Retinal pigment epithelial cell (primary cell): Measurements from ENCODE around the gene CSMD2.
"Not testable (repeated sequence)": the region's sequence is repeated elsewhere in the genome, so short reads cannot be mapped to it uniquely, and the experiment has no call there.

ENCODE experiments used
- DNase-seq: peaks from one replicate; pipeline ENCODE4 v3.0.0-alpha.2; 2010; ENCODE audit warnings: low read depth
- H3K4me3 ChIP-seq: 2 replicates; pipeline ENCODE4 v1.5.1; 2011; ENCODE audit warnings: mild to moderate bottlenecking, low read length, control low read depth, moderate library complexity
- TF ChIP-seq, protein P1 (sequence below): conservative IDR thresholded peaks from 2 replicates; pipeline ENCODE4 v1.5.1; 2011; ENCODE audit warnings: low read depth, low read length, control low read depth, inconsistent platforms

CSMD2 gene

DNA sequence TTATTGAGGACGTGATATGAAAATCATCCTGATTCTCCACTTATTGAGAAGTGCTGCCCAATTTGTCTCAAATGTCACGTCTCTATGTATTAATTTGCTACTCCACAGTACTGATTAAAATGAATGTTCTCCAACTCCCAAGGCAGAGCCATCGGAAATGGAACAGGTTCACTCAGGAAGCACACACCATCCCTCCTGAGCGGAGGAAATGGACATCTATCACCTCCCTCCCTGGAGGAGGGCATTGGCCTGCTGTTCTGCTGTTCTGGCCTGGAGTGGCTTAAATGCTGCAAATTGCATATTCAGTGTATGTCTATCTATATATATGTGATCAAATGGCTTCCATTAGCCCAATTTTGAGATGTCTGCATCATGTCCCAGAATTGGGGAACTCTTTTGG, 140.5 kb downstream of the CSMD2 start:
- no peak for DNase-seq
- no peak overlapping the region for H3K4me3 ChIP-seq
- TF ChIP-seq, protein P1, sequence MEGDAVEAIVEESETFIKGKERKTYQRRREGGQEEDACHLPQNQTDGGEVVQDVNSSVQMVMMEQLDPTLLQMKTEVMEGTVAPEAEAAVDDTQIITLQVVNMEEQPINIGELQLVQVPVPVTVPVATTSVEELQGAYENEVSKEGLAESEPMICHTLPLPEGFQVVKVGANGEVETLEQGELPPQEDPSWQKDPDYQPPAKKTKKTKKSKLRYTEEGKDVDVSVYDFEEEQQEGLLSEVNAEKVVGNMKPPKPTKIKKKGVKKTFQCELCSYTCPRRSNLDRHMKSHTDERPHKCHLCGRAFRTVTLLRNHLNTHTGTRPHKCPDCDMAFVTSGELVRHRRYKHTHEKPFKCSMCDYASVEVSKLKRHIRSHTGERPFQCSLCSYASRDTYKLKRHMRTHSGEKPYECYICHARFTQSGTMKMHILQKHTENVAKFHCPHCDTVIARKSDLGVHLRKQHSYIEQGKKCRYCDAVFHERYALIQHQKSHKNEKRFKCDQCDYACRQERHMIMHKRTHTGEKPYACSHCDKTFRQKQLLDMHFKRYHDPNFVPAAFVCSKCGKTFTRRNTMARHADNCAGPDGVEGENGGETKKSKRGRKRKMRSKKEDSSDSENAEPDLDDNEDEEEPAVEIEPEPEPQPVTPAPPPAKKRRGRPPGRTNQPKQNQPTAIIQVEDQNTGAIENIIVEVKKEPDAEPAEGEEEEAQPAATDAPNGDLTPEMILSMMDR = no peak

DNA sequence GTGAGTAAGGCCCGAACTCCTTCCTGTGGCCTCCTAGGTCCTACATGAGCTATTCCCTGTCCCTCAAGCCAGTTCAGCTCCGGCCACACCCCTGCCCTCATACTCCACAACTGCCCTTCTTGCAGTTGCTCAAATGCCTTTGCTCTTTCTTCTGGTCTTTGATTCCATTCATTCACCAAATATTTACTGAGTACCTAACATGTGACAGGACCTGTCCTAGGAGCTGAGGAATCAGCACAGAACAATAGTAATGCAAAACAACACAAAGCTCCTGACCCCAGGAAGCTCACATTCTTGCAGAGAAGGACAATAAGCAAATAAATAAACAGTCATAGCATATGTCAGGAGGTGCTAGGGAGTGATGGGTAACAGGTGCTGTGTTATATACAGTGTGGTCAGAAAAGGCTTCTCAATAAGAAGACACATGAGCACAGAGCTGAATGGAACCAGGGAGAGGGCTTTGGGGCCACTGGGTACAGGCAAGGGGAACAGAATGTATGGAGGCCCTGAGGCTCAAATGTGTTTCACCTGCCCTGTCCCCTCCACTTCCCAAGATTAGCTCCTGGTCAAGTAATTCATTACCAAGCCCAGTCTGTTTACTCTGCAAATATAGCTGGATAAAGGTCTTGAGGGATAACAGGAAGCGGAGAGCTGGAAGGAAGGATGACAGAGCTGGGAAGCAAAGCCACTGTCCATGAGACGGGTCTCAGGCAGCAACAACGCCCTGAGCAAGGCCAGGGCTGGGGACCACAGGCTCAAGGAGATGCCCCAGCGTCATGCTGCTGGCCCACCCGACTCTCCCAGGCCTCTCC, 145.1 kb downstream of the CSMD2 start:
- H3K4me3 ChIP-seq = no peak overlapping the region
- TF ChIP-seq, protein P1 = no peak
- DNase-seq = no peak

DNA sequence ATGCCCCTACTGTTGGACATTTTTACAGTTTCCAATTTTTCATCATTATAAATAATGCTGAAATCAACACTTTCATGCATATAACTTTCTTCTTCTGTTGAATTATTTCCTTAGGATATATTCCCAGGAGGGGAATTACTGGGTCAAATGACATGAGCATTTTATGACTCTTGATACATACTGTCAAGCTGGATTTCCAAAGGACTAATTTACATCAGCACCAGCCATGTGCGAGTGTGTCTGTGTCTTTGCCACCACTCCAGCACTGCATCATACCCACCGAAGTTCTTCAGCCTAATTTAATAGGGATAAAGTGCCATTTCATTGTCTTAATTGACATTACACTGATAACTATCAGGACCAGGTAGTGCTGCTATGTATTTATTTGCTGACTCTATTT, 146.7 kb downstream of the CSMD2 start:
- TF ChIP-seq, protein P1 = no peak
- no peak overlapping the region for H3K4me3 ChIP-seq
- DNase-seq = no peak

DNA sequence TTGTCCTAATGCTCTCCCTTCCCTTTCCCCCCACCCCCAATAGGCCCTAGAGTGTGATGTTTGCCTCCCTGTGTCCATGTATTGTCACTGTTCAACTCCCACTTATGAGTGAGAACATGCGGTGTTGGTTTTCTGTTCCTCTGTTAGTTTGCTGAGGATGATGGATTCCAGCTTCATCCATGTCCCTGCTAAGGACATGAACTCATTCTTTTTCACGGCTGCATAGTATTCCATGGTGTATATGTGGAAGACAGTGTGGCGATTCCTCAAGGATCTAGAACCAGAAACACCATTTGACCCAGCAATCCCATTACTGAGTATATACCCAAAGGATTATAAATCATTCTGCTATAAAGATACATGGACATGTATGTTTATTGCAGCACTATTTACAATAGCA, 148.7 kb downstream of the CSMD2 start:
- DNase-seq, H3K4me3 ChIP-seq: not testable (repeated sequence)

DNA sequence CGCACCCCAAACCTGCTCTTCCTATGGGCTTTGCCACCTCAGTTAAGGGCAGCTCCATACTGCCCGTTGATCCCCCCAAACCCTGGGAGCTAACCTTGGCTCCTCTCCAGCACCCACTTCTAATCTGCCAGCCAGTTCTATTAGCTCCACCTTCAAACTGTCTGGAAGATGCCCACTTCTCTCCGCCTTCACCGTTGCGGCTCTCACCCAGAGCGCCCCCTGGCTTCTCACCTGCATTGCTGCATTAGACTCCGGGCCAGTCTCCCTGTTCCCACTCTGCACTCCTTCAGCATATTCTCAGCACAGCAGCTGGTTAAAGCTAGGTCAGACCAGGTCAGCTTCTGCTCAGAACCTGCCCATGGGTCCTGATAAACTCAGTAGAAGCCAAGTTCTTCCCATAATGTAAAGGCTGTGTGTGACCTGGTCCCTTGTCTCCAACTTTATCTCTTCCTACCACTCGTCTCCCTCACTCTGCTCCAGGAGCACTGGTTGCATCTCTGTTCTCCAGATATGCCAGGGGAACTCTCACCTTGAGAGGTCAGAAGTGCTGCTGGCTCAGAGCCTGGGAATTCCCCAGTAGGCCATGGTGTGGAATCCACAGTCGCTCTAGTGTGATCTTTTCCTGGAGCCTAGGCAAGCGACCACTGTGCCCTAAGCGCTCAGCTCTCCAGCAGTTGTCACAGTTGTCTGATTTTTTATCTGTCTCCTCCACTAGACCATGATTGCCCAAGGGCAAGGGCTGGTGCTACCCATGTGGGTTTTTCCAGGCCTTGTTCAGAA, 150.9 kb downstream of the CSMD2 start:
- DNase-seq = no peak
- TF ChIP-seq, protein P1 = peak; percentile 56
- H3K4me3 ChIP-seq = no peak overlapping the region

DNA sequence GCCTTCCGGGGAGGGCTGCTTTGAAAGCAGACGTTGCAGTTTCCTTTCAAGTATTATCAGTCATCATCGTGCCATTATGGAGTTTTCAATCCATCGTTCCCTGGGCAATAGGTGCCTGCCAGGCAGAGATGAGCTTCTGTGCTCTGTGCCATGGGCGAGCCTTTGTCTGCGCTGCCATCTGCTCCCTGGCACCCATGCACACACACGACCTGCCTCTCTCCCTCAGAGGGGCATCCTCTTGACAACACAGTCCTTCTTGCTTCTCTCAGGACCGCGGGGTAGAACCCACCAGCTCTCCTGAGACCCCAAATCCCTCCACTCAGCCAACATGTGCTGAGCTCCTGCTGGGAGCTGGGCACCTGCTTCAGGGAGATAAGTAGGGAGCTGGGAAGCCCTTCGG, 151.9 kb downstream of the CSMD2 start:
- TF ChIP-seq, protein P1 = no peak

DNA sequence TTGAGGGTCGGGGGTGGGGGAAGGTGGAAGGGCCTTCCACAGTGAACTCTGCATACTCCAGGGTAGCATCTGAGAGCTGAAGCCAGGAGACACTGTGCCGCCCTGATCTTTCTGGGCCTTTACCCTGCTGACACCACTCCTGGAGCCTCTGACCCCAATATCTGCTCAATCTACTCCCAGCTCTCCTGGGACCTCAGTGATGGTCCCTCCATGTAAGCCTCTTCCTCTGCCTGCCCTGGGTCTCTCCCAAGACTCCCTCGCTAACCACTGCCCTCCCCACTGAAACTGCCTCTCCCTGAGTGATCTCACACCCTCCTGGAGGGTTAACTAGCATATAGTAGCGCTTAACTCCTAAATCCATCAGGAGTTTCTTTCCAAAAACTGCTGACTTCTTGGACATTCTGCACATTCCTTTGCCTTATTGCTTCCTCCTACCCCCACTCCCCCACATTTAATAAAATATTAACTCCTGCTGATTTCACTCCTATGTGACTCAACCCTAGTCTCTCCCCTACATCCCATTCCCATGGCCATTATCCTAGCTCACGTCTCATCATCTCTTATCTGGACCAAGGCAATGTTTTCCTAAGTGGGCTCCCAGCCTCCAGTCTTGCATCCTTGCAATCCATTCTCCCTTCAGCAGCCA, 155.6 kb downstream of the CSMD2 start:
- no peak overlapping the region for H3K4me3 ChIP-seq
- no peak for DNase-seq
- TF ChIP-seq, protein P1 = no peak

More for the DNA sequence above, 151.9 kb downstream of the CSMD2 start:
- DNase-seq = no peak
- H3K4me3 ChIP-seq = no peak overlapping the region
